Tibial nerve (tissue), 4 donors: ENCODE data around the gene RTN4. TPM values are rescaled to one million over a fixed set of nuclear protein-coding genes. Genes with fewer than 3 reads are reported as not detected.

Experiments used
- DNase-seq, 2 donors: peaks; one replicate each; pipeline ENCODE4 v3.0.0-alpha.2; 2019; ENCODE audit warnings: low spot score in 2 of 2
- H3K27ac ChIP-seq, 4 donors: fragments of 200-600 bp; sonication (generic) in 3 of 4; one replicate each; pipeline ENCODE4 v1.5.1; 2017 to 2019; ENCODE audit warnings: mild to moderate bottlenecking in 1 of 4
- H3K27me3 ChIP-seq, 2 donors: fragments of 200-600 bp; sonication (generic) in 1 of 2; one replicate each; pipeline versions ENCODE4 v1.5.1 to v1.6.0; 2017 to 2019
- H3K36me3 ChIP-seq, 3 donors: fragments of 200-600 bp; sonication (generic); one replicate each; pipeline ENCODE4 v1.5.1; 2018 to 2019
- H3K4me1 ChIP-seq, 4 donors: fragments of 200-600 bp; sonication (generic) in 3 of 4; one replicate each; pipeline ENCODE4 v1.5.1; 2017 to 2019
- H3K4me3 ChIP-seq, 4 donors: fragments of 200-600 bp; sonication (generic) in 3 of 4; one replicate each; pipeline ENCODE4 v1.5.1; 2017 to 2019; ENCODE audit warnings: mild to moderate bottlenecking in 1 of 4, moderate library complexity in 1 of 4
- H3K9me3 ChIP-seq, 4 donors: fragments of 200-600 bp; sonication (generic) in 3 of 4; one replicate each; pipeline ENCODE4 v1.5.1; 2017 to 2019
- EP300 ChIP-seq, 2 donors: sonication (generic); formaldehyde crosslinking; IDR thresholded peaks; one replicate each; pipeline ENCODE4 v1.6.1; 2017; ENCODE audit warnings: antibody characterized with exemption in 2 of 2, mild to moderate bottlenecking in 1 of 2
- POLR2A ChIP-seq, 2 donors: fragments of 450-650 bp; IDR thresholded peaks; one replicate each; pipeline ENCODE4 v1.6.1; 2017; ENCODE audit warnings: antibody characterized with exemption in 2 of 2, mild to moderate bottlenecking in 2 of 2, moderate library complexity in 2 of 2
- WGBS, 2 donors: methylation state at CpG; one replicate each; pipeline ENCODE4 v1.1.5; 2018; 5-methylcytosine and 5-hydroxymethylcytosine counted together
- total RNA-seq, 4 donors: library from RNA; depleted of rRNA; stranded (reverse); fragments of >200 nt; gene quantifications; one replicate each; pipeline ENCODE4 v1.1.0, GENCODE V29; 2016
- TF ChIP-seq, protein P1 (sequence below), 5 experiments: fragments of 200-600 bp in 3 of 5; fragments of 450-650 bp in 2 of 5; sonication (generic) in 3 of 5; IDR thresholded peaks; one replicate each; pipeline ENCODE4 v1.5.1; 2016 to 2019; ENCODE audit warnings: antibody characterized with exemption in 5 of 5, mild to moderate bottlenecking in 3 of 5, moderate library complexity in 2 of 5

Gene RTN4
- total RNA-seq, 4 donors from 2014 or later, result 232 to 245 (median 243) TPM

DNA sequence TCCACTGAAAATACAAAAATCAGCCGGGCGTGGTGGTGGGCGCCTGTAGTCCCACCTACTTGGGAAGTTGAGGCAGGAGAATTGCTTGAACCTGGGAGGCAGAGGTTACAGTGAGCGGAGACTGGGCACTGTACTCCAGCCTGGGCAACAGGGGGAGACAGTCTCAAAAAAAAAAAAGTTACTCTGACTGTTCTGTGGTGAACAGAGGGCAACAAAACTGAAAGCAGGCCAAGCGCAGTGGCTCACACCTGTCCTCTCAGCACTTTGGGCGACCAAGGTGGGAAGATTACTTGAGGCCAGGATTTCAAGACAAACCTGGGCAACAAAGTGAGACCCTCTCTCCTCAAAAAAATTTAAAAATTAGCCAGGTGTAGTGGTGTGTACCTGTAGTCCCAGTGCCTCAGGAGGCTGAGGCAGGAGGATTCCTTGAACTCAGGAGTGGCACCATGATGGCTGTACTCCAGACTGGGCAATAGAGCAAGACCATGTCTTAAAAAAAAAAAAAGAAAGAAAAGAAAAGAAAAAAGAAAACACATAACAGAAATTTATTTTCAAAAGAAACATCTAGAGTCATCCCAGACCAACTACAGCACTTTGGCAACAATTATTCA is 13.6 kb upstream of the RTN4 start:
- Histone ChIP-seq H3K27me3 (no peaks in the 10 kb centered on the region), H3K4me1 (no peaks in the 10 kb centered on the region), H3K9me3 (no peaks in the 10 kb centered on the region), H3K4me3 (no peak overlapping the region), H3K36me3 (peaks cover 0 to 13% (median 0%) of the 10 kb centered on the region in 3 donors), H3K27ac (no peak overlapping the region)
- DNase-seq, result no peak
- 96 to 98% methylated on average over 6 of the region's 6 CpGs for WGBS, 2 donors
- no peak for TF ChIP-seq EP300 (IDR thresholded peaks at IDR 0.05)
- no peak for TF ChIP-seq POLR2A (IDR thresholded peaks at IDR 0.05)
- TF ChIP-seq, protein P1, sequence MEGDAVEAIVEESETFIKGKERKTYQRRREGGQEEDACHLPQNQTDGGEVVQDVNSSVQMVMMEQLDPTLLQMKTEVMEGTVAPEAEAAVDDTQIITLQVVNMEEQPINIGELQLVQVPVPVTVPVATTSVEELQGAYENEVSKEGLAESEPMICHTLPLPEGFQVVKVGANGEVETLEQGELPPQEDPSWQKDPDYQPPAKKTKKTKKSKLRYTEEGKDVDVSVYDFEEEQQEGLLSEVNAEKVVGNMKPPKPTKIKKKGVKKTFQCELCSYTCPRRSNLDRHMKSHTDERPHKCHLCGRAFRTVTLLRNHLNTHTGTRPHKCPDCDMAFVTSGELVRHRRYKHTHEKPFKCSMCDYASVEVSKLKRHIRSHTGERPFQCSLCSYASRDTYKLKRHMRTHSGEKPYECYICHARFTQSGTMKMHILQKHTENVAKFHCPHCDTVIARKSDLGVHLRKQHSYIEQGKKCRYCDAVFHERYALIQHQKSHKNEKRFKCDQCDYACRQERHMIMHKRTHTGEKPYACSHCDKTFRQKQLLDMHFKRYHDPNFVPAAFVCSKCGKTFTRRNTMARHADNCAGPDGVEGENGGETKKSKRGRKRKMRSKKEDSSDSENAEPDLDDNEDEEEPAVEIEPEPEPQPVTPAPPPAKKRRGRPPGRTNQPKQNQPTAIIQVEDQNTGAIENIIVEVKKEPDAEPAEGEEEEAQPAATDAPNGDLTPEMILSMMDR (IDR thresholded peaks at IDR 0.05), result no peak

DNA sequence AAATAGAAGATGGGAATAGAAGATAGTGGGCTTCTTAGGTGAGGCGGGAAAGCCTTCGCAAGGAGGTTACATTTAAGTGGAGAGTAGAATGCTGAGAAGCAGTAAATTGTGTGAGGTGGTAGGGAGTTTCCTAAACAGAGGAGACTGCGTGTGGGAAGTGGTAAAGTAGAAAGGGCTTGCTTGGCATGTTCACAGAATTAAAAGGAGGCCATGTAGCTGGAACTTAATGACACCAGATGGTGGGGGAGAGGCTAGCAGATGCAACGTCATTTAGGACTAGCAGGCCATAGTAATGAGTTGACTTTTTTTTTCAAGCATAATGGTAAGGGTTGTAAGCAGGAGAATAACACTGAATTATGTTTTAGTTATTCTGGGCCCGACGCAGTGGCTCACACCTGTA is 13.0 kb upstream of the RTN4 start:
- no peak for TF ChIP-seq POLR2A (IDR thresholded peaks at IDR 0.05)
- DNase-seq, result no peak
- Histone ChIP-seq H3K4me3 (no peak overlapping the region), H3K9me3 (no peaks in the 10 kb centered on the region), H3K27ac (no peak overlapping the region), H3K4me1 (no peaks in the 10 kb centered on the region), H3K36me3 (peaks cover 0 to 13% (median 0%) of the 10 kb centered on the region in 3 donors), H3K27me3 (no peaks in the 10 kb centered on the region)
- WGBS, 2 donors, result 87 to 90% methylated on average over 6 of the region's 6 CpGs

DNA sequence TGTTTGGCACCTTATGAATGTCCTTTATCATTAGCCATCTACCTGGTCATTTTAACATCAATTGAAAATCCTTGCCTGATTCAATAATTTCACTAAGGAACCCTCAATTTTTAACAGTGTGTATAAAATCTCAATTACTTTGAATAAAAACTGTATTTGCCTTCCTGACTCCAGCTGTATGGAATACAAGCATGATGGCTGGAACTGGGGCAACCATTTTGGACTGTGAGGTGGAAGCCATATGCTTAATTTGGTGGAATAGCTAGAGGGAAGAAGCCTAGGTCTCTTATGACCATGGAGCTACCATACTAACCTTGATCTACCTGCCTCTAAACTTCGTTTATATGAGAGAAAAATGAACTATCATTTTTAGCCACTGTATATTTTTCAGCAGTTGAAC is 12.5 kb upstream of the RTN4 start:
- no peak overlapping the region for H3K27ac ChIP-seq
- H3K9me3 ChIP-seq, result no peaks in the 10 kb centered on the region
- no peak overlapping the region for H3K4me3 ChIP-seq
- peaks cover 0 to 13% (median 0%) of the 10 kb centered on the region in 3 donors for H3K36me3 ChIP-seq
- H3K27me3 ChIP-seq, result no peaks in the 10 kb centered on the region
- no peaks in the 10 kb centered on the region for H3K4me1 ChIP-seq
- WGBS, 2 donors, result 71 to 91% methylated on average over 1 of the region's 1 CpG
- TF ChIP-seq, protein P1 (IDR thresholded peaks at IDR 0.05), result no peak
- TF ChIP-seq EP300 (IDR thresholded peaks at IDR 0.05) (no peak), POLR2A (IDR thresholded peaks at IDR 0.05) (no peak)
- no peak for DNase-seq

DNA sequence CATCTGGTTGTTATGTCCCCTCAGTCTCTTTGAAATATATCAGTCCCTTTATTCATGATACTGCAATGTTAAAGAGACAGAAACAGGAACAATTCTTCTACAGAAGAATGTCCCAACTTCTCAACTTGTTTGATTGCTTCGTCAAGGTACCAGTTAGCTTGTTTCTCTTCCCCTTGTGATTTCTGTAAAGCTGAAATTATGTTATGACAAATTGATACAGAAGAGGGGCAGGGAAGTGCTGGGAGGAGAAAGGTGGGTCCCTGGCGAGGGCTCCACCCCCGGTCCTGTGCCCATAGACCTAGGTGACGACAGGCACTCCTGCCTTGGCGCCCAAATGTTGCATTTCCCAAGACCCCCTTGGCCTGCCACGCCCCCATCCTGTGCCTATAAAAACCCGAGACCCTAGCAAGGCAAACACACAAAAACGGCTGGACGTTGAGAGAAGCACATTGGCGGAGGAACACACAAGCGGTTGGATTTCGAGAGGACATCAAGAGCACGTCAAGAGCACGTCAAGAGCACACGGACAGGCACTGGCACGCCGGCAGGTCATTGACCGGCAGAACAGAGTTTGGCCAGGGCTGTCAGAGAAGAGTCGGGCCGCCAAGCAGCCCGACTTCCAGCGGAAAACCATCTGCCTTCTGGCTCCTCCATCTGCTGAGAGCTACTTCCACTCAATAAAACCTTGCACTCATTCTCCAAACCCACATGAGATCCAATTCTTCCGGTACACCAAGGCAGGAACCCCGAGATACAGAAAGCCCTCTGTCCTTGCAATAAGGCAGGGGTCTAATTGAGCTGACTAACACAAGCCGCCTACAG is 11.5 kb upstream of the RTN4 start:
- no peak for DNase-seq
- H3K4me1 ChIP-seq, result no peaks in the 10 kb centered on the region
- H3K9me3 ChIP-seq, result no peaks in the 10 kb centered on the region
- no peak overlapping the region for H3K27ac ChIP-seq
- no peaks in the 10 kb centered on the region for H3K27me3 ChIP-seq
- no peak overlapping the region for H3K4me3 ChIP-seq
- peaks cover 0 to 13% (median 0%) of the 10 kb centered on the region in 3 donors for H3K36me3 ChIP-seq
- 88 to 92% methylated on average over 22 to 25 of the region's 25 CpGs for WGBS, 2 donors
- TF ChIP-seq POLR2A (IDR thresholded peaks at IDR 0.05) (no peak), EP300 (IDR thresholded peaks at IDR 0.05) (no peak)
- TF ChIP-seq, protein P1 (IDR thresholded peaks at IDR 0.05), result no peak

DNA sequence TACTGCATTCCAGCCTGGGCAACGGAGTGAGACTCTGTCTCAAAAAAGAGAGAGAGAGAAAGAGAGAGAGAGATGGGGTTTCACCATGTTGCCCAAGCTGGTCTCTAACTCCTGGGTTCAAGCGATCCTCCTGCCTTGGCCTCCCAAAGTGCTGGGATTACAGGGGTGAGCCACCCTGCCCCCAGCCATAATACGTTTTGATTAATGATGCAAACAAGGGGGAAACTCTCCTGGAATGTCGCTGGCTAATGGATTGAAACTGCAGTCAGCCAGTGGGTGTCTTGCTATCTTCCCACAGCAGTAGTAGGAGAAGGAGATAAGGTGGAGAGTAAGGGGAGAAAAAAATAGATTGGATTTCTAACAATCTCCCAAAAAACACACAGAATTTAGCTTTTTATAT is 9.5 kb upstream of the RTN4 start:
- WGBS, 2 donors, result 86 to 88% methylated on average over 4 of the region's 4 CpGs
- TF ChIP-seq POLR2A (IDR thresholded peaks at IDR 0.05), result no peak
- TF ChIP-seq EP300 (IDR thresholded peaks at IDR 0.05), result no peak
- TF ChIP-seq, protein P1 (IDR thresholded peaks at IDR 0.05), result no peak
- no peak for DNase-seq
- Histone ChIP-seq H3K27ac (no peak overlapping the region), H3K36me3 (peaks cover 0 to 13% (median 0%) of the 10 kb centered on the region in 3 donors), H3K27me3 (no peaks in the 10 kb centered on the region), H3K9me3 (no peaks in the 10 kb centered on the region), H3K4me1 (no peaks in the 10 kb centered on the region), H3K4me3 (no peak overlapping the region)
